PC-9 (cell line): ENCODE data around the gene OR2J2.

ENCODE experiments used
- CTCF ChIP-seq: fragments of 200-600 bp; sonication (generic); conservative IDR thresholded peaks from 2 replicates; pipeline ENCODE4 v1.6.1; 2017; ENCODE audit warnings: mixed run types, antibody characterized with exemption, mild to moderate bottlenecking, moderate library complexity
- EZH2 ChIP-seq: fragments of 200-600 bp; sonication (generic); IDR thresholded peaks from 2 replicates; pipeline ENCODE4 v1.8.0; 2017; ENCODE audit warnings: antibody characterized with exemption, low read depth

DNA sequence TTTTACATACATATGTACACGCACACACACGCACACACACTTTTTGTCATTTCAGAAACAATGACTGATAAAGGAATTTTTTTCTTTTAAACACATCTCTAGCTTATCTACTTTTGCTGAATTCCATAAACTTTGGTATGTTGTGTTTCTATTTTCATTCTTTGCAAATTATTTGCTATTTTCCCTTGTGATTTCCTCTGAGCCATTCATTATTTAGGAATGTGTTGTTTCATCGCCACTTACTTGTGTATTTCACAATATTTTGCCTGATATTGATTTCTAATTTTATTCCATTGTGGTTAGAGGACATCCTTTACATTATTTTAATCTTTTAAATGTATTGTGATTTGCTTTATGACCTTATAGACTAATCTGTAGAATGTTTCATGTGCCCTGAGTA, 23.6 kb upstream of the OR2J2 start:
- TF ChIP-seq CTCF: no peak
- no peak for TF ChIP-seq EZH2
